HG03432 (cell line): ENCODE measurements around the gene NDFIP2.
"Not testable (repeated sequence)": the region's sequence is repeated elsewhere in the genome, so short reads cannot be mapped to it uniquely, and the experiment has no call there.

Experiments
- ATAC-seq: cut with Tn5 transposase; IDR thresholded peaks from one replicate; pipeline ENCODE4 v1.9.1; 2021; ENCODE audit warnings: mild to moderate bottlenecking, moderate library complexity; ENCODE audit not compliant: unreplicated experiment

Gene NDFIP2

DNA sequence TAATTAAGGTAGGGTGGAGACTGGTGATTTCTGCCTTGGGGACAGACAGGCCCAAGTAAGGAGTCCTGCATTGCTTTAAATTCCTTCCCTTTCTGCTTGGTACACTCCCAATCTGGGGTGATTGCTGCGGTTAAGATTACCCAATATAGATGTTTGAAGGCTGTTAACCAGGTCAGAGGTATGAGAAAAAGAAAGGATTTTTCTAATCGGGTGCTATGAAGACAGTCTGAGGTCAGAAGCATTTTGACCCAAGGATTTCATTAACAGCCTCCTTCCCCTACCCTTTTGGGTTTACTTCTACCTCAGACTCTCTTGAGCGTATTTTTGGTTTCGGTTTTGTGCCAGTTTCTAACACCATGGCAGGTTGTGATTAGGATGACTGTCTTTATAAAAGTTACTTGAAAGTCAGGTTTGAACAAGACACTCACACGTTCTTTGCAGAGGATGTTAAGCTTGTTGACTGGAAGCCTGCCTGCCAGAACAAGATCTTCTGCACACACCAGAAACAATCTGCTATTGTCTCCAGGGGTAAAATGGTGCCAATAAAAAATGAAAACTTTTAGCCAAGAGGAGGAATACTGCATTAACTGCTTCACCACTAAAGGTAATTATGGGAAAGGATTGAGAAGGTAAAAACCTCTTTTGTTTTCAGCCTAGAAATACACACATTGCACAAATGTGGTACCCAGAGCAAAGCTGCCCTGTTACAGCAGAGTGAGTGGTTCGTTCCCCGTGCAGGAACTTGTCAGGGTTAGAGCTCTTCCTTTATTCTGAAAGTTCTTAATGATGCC lies 108.8 kb downstream of the NDFIP2 start:
- no peak for ATAC-seq

DNA sequence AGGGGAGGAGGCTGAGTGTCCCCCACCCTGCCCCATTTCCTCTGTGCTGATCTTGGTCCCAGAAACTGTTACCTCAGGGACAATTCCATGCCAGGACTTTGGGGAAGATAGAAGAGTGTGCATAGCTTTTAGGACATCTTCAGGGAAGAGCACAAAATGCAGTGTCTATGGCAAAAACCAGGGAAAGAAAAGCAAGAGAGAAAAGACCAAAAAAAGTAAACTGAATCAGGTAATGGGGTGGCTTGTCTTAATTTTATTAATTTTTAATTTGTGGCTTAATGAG lies 109.4 kb downstream of the NDFIP2 start:
- no peak for ATAC-seq

DNA sequence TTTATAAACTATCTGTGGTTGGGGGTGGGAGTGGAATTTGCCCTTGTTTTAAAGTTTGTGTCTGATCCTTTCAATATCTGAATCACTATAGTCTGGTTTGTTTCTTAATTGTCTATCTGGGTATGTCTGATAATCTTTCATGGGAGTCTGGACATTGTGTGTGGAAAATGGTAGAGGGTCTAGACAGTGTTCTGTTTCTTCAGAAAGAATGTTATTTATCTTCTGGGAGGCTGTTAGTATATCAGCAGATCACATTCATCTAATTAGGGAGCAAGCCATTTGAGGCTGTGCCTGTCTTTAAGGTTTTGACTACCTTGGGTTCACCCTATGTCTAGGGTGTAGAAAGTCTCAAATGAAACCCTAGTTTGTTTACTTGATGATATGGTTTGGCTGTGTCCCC lies 110.5 kb downstream of the NDFIP2 start:
- ATAC-seq: no peak

DNA sequence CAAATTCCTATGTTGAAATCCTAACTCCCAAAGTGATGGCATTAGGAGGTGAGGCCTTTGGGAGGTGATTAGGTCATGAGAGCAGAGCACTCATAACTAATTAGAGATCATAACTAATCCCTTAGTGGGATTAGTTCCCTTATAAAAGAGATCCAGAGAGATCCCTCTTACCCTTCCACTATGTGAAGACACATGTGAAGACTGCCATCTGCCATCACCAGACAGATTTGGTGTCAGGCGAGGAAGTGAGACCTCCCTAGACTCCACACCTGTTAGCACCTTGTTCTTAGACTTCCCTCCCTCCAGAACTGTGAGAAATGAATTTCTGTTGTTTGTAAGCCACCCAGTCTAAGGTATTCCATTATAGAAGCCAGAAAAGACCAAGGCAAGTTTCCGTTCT lies 112.2 kb downstream of the NDFIP2 start:
- no peak for ATAC-seq

DNA sequence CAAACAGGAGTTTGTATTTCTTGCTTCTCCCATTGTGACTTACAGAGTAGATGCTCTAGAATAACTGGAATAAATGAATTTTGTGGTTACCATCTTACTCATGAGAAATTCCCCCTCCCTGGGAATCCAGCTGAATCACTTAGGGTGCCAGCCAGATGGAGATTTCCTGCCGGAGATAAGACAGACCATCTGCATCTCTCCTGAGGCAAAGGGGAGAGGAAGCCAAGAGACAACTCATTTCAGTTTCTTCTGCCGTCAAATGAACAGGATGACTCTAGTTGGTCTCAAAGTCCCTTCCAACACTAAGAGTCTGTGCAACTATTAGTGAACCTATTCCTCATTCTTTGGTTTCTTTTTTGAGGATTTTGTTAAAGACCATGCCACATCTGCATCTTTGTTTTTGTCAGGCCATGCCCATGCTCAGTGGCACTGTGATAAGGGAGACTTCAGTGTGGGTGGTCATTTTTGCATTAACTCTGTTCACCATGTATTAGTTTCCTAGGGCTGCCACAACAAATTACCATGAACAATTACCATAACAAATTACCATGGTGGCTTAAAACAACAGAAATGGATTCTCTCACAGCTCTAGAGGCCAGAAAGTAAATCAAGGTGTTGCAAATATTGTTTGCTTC lies 112.8 kb downstream of the NDFIP2 start:
- no peak for ATAC-seq

DNA sequence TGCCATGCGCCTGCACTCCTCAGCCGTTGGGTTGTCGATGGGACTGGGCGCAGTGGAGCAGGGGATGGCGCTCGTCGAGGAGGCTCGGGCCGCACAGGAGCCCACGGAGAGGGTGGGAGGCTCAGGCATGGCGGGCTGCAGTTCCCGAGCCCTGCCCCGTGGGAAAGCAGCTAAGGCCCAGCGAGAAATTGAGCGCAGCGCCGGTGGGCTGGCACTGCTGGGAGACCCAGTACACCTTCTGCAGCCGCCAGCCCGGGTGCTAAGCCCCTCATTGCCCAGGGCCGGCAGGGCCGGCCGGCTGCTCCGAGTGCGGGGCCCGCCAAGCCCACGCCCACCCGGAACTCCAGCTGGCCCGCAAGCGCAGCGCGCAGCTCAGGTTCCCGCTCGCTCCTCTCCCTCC lies 119.2 kb downstream of the NDFIP2 start:
- not testable (repeated sequence) for ATAC-seq

DNA sequence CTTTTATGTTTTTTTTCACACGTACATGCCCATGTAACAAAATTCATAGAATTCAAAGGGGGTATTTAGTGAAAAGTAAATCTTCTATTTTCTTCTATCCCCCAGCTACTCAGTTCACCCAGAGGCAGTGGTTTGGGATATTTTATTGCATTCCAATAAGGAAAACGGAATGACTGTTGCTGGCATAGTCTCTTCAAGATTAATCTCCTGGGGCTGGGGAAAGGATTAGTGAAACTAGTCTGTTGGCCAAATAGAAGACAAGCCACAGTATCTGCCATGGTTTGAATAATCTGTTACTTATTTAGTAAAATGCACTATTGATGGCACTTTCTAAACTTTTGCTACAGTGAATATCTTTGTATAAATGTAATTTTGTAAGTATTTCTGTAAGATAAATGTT lies 122.0 kb downstream of the NDFIP2 start:
- ATAC-seq: no peak

DNA sequence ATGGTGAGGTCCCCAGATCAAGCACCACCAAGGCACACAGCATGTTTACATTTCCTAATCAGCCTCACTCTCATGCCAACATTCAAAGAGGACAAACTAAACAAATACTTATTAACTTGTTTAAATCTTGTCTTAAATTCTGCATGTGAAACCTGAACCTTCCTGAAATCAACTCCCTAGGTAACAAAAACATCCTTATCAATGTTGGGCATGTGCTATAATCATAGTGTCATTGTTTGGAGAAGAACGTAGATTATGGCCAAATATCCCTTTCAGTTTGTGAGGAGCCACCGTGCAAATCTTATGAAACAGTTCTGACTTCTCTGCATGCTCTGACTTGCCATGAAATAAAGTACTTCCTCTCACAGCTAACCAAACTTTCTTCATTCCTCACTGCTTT lies 123.8 kb downstream of the NDFIP2 start:
- ATAC-seq: peak; percentile 72
